Gastrocnemius medialis (tissue), 4 donors: ENCODE measurements around the gene SFSWAP. TPM values are rescaled to one million over a fixed set of nuclear protein-coding genes. Genes with fewer than 3 reads are reported as not detected.

Experiments
- ATAC-seq, 2 donors: fragments of 150-250 bp; one replicate each; pipeline ENCODE4 v1.9.1; 2016
- DNase-seq, 2 donors: peaks; one replicate each; pipeline ENCODE4 v3.0.0-alpha.2; 2019
- H3K27ac ChIP-seq, 4 donors: fragments of 200-600 bp; sonication (generic); 1 replicate in 1 of 4; 2 replicates in 3 of 4; pipeline ENCODE4 v1.5.1; 2016 to 2018; ENCODE audit warnings: mild to moderate bottlenecking in 2 of 4, moderate library complexity in 1 of 4
- H3K27me3 ChIP-seq, 3 donors: fragments of 200-600 bp; sonication (generic) in 2 of 3; 1 replicate in 1 of 3; 2 replicates in 2 of 3; pipeline versions ENCODE4 v1.5.1 to v1.6.0; 2016 to 2019; ENCODE audit warnings: mild to moderate bottlenecking in 1 of 3, moderate library complexity in 1 of 3
- H3K36me3 ChIP-seq, 2 donors: fragments of 200-600 bp; sonication (generic) in 1 of 2; one replicate each; pipeline ENCODE4 v1.5.1; 2017 to 2018
- H3K4me1 ChIP-seq, 2 donors: fragments of 200-600 bp; sonication (generic) in 1 of 2; one replicate each; pipeline ENCODE4 v1.5.1; 2016 to 2017; ENCODE audit warnings: mild to moderate bottlenecking in 2 of 2
- H3K4me3 ChIP-seq, 4 donors: fragments of 200-600 bp; sonication (generic) in 3 of 4; 1 replicate in 1 of 4; 2 replicates in 3 of 4; pipeline ENCODE4 v1.5.1; 2016 to 2019; ENCODE audit warnings: mild to moderate bottlenecking in 2 of 4
- H3K9me3 ChIP-seq, 3 donors: fragments of 200-600 bp; sonication (generic) in 2 of 3; 1 replicate in 1 of 3; 2 replicates in 2 of 3; pipeline ENCODE4 v1.5.1; 2016 to 2019
- POLR2A ChIP-seq, 2 donors: fragments of 450-650 bp; IDR thresholded peaks; one replicate each; pipeline ENCODE4 v1.6.1; 2017; ENCODE audit warnings: antibody characterized with exemption in 2 of 2, mild to moderate bottlenecking in 2 of 2, moderate library complexity in 2 of 2
- in situ Hi-C, 4 donors: fragments of 200-750 bp; cut with MboI; loops; one replicate each; pipeline versions ENCODE4 v1.15.0 to v1.8.0; 2017; ENCODE audit warnings: low sequenced_read_pairs in 4 of 4
- intact Hi-C: fragments of 100-400 bp; cut with DNase I; formaldehyde crosslinking; loops from one replicate; pipeline ENCODE4 v1.15.1; 2023; ENCODE audit warnings: low total_unique reads
- total RNA-seq, 4 donors: library from RNA; depleted of rRNA; stranded (reverse); fragments of >200 nt; gene quantifications; one replicate each; pipeline versions ENCODE4 v1.1.0 to v1.2.3, GENCODE V29; 2016
- TF ChIP-seq, protein P1 (sequence below), 5 experiments: fragments of 450-650 bp in 3 of 5; fragments of 200-600 bp in 2 of 5; sonication (generic) in 2 of 5; IDR thresholded peaks in 4 of 5; conservative IDR thresholded peaks in 1 of 5; 1 replicate in 4 of 5; 2 replicates in 1 of 5; pipeline ENCODE4 v1.5.1; 2016 to 2019; ENCODE audit warnings: antibody characterized with exemption in 5 of 5, mild to moderate bottlenecking in 3 of 5, moderate library complexity in 3 of 5

The SFSWAP gene
- total RNA-seq, 4 donors from 2014 or later, result 18.0 to 29.7 (median 25.4) TPM

DNA sequence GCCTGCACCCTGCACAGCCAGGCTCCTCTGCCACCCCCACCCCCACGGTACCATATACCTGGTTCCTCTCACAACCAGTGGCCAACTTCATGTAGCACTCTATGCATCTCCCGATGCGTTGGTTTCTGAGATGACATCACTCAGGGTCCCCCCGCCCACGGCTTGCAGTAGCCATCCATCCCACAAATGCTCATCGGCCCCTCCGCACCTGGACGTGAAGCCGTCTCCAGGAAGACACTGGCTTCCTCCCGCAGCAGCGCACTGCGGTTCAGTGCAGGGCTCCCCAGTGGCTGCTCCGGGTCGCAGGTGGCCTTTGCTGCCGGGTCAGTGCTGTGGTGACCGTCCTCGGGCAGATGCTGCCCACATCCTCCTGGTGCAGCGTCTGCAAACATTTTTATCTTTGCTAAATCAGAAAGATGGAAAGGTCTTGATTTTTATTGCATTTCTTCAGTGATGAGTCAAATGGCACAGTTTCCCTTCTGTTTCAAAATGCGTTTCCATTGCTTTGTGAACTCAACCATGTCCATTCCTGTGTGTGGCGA lies 89.8 kb downstream of the SFSWAP start:
- Histone ChIP-seq H3K4me1 (no peaks in the 10 kb centered on the region), H3K27me3 (no peaks in the 10 kb centered on the region), H3K27ac (no peak overlapping the region), H3K36me3 (peaks cover 0 to 46% of the 10 kb centered on the region in 2 donors), H3K9me3 (no peaks in the 10 kb centered on the region), H3K4me3 (no peak overlapping the region)
- DNase-seq, result no peak
- TF ChIP-seq, protein P1, sequence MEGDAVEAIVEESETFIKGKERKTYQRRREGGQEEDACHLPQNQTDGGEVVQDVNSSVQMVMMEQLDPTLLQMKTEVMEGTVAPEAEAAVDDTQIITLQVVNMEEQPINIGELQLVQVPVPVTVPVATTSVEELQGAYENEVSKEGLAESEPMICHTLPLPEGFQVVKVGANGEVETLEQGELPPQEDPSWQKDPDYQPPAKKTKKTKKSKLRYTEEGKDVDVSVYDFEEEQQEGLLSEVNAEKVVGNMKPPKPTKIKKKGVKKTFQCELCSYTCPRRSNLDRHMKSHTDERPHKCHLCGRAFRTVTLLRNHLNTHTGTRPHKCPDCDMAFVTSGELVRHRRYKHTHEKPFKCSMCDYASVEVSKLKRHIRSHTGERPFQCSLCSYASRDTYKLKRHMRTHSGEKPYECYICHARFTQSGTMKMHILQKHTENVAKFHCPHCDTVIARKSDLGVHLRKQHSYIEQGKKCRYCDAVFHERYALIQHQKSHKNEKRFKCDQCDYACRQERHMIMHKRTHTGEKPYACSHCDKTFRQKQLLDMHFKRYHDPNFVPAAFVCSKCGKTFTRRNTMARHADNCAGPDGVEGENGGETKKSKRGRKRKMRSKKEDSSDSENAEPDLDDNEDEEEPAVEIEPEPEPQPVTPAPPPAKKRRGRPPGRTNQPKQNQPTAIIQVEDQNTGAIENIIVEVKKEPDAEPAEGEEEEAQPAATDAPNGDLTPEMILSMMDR (IDR thresholded peaks at IDR 0.05 in 4 of 5, conservative IDR thresholded peaks at IDR 0.05 in 1 of 5), result no peak
- no peak for TF ChIP-seq POLR2A (IDR thresholded peaks at IDR 0.05)
- intact Hi-C loops (no loop called here), in situ Hi-C loops (no loop called here)
- no peak for ATAC-seq

DNA sequence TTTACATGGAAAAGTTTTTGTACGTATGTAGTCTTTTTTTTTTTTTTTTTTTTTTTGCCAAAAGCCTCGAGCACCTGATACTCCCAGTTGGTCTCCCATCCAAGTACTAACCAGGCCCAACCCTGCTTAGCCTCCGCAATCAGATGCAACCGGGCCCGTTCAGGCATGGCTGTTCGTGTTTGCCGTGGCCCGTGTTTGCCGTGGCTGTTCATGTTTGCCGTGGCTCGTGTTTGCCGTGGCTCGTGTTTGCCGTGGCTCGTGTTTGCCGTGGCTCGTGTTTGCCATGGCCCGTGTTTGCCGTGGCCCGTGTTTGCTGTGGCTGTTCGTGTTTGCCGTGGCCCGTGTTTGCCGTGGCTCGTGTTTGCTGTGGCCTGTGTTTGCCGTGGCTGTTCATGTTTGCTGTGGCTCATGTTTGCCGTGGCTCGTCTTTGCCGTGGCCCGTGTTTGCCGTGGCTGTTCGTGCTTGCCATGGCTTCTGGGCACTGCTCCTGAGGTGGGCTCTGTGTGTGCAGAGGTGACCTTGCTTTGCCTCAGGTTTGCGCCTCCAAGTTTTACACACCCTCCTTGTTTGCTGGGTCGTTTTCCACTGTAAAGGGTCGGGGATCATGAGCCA lies 90.5 kb downstream of the SFSWAP start:
- no peak for DNase-seq
- in situ Hi-C loops, result no loop called here
- no peak for ATAC-seq
- H3K27ac ChIP-seq, result no peak overlapping the region
- no peak overlapping the region for H3K4me3 ChIP-seq
- TF ChIP-seq POLR2A (IDR thresholded peaks at IDR 0.05), result no peak
- TF ChIP-seq, protein P1 (IDR thresholded peaks at IDR 0.05 in 4 of 5, conservative IDR thresholded peaks at IDR 0.05 in 1 of 5), result no peak
- intact Hi-C loops, result no loop called here
- H3K27me3 ChIP-seq, result no peaks in the 10 kb centered on the region
- H3K4me1 ChIP-seq, result no peaks in the 10 kb centered on the region
- H3K9me3 ChIP-seq, result no peaks in the 10 kb centered on the region
- H3K36me3 ChIP-seq, result peaks cover 0 to 46% of the 10 kb centered on the region in 2 donors

DNA sequence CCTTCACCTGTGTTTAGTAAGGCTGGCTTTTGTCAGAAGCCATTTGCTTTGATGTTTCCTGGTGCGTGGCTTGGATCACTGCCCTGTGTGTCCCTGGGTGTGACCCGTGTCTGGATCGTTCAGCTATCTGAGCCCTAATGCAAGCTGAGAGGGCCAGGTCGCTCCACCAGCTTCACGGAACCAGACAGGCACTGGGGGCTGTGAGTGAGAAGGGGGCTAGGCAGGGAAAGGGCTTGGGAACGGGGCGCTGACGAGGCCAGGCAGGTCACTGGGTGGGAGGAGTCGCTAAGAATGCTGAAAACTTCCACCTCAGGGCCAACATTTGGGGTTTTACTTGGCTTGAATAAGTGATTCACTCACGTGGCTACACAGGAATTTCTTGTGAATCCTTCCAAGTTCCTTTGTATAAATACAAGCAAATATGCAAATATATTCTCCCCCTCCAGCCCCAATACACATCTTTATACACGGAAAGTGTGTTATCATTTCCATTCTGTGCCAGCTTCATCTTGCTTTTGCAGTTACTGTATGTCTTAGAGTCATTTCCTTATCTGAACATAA lies 93.2 kb downstream of the SFSWAP start:
- no peak overlapping the region for H3K4me3 ChIP-seq
- in situ Hi-C loops, result no loop called here
- H3K4me1 ChIP-seq, result no peaks in the 10 kb centered on the region
- H3K27ac ChIP-seq, result no peak overlapping the region
- H3K27me3 ChIP-seq, result no peaks in the 10 kb centered on the region
- no peak for ATAC-seq
- H3K9me3 ChIP-seq, result no peaks in the 10 kb centered on the region
- TF ChIP-seq, protein P1 (IDR thresholded peaks at IDR 0.05 in 4 of 5, conservative IDR thresholded peaks at IDR 0.05 in 1 of 5), result no peak
- TF ChIP-seq POLR2A (IDR thresholded peaks at IDR 0.05), result no peak
- peaks cover 0 to 24% of the 10 kb centered on the region in 2 donors for H3K36me3 ChIP-seq
- intact Hi-C loops, result no loop called here
- no peak for DNase-seq

DNA sequence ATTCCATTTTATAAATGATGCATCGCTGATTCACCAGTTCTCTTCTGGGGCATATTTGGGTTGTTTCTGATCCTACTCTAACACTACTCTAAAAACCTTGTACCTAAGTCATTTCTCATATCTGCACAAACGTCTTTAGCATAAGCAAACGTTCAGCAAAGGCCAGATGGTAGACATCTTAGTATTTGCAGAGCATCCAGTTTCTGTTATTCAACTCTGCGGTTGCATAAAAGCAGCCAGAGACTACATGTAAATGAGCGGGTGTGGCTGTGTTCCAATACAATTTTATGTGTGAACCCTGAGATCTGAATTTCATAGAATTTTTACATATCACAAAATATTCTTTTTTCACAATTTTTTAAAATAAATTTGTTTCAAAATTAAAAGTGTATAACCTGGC lies 94.5 kb downstream of the SFSWAP start:
- in situ Hi-C loops (no loop called here), intact Hi-C loops (no loop called here)
- H3K27ac ChIP-seq, result no peak overlapping the region
- no peak overlapping the region for H3K4me3 ChIP-seq
- H3K4me1 ChIP-seq, result no peaks in the 10 kb centered on the region
- H3K27me3 ChIP-seq, result no peaks in the 10 kb centered on the region
- no peak for DNase-seq
- peaks cover 0 to 10% of the 10 kb centered on the region in 2 donors for H3K36me3 ChIP-seq
- ATAC-seq, result no peak
- TF ChIP-seq, protein P1 (IDR thresholded peaks at IDR 0.05 in 4 of 5, conservative IDR thresholded peaks at IDR 0.05 in 1 of 5), result no peak
- TF ChIP-seq POLR2A (IDR thresholded peaks at IDR 0.05), result no peak
- H3K9me3 ChIP-seq, result no peaks in the 10 kb centered on the region
